Liver (tissue), 9 donors: ENCODE results near the gene MSN. TPM values are rescaled to one million over a fixed set of nuclear protein-coding genes. Genes with fewer than 3 reads are reported as not detected.

Experiments
- DNase-seq: peaks from one replicate; pipeline ENCODE4 v3.0.0-alpha.2; 2017; ENCODE audit warnings: low spot score
- H3K27ac ChIP-seq, 2 donors: one replicate each; pipeline ENCODE4 v1.7.0; 2013; ENCODE audit warnings: inconsistent platforms in 2 of 2, low read length in 2 of 2, control low read depth in 1 of 2, low read depth in 1 of 2, mild to moderate bottlenecking in 1 of 2
- H3K27me3 ChIP-seq, 4 donors: one replicate each; pipeline versions ENCODE4 v1.6.1 to v1.7.0; 2013; ENCODE audit warnings: low read length in 3 of 4, inconsistent platforms in 1 of 4, mild to moderate bottlenecking in 1 of 4, moderate library complexity in 1 of 4; ENCODE audit not compliant: control insufficient read depth in 4 of 4, insufficient read depth in 4 of 4
- H3K36me3 ChIP-seq, 4 donors: one replicate each; pipeline versions ENCODE4 v1.6.1 to v1.7.0; 2013; ENCODE audit warnings: low read length in 3 of 4, mild to moderate bottlenecking in 3 of 4, low read depth in 1 of 4, moderate library complexity in 1 of 4; ENCODE audit not compliant: control insufficient read depth in 4 of 4, insufficient read depth in 3 of 4
- H3K4me1 ChIP-seq, 4 donors: one replicate each; pipeline versions ENCODE4 v1.6.1 to v1.7.0; 2013; ENCODE audit warnings: low read length in 3 of 4, mild to moderate bottlenecking in 3 of 4, moderate library complexity in 1 of 4; ENCODE audit not compliant: control insufficient read depth in 4 of 4, insufficient read depth in 4 of 4
- H3K4me3 ChIP-seq, 3 donors: one replicate each; pipeline versions ENCODE4 v1.6.1 to v1.7.0; 2013; ENCODE audit warnings: low read length in 3 of 3, control low read depth in 1 of 3, low read depth in 1 of 3, mild to moderate bottlenecking in 1 of 3
- H3K9ac ChIP-seq, 2 donors: one replicate each; pipeline ENCODE4 v1.7.0; 2013; ENCODE audit warnings: low read length in 2 of 2, mild to moderate bottlenecking in 2 of 2, moderate library complexity in 2 of 2, control low read depth in 1 of 2, low read depth in 1 of 2
- H3K9me3 ChIP-seq, 4 donors: one replicate each; pipeline versions ENCODE4 v1.6.1 to v1.7.0; 2013; ENCODE audit warnings: low read length in 3 of 4; ENCODE audit not compliant: control insufficient read depth in 4 of 4
- ATF3 ChIP-seq: IDR thresholded peaks from 2 replicates; pipeline ENCODE4 v1.6.1; 2016; ENCODE audit warnings: antibody characterized with exemption
- EGR1 ChIP-seq, 2 donors: IDR thresholded peaks; 2 replicates each; pipeline ENCODE4 v1.6.1; 2016 to 2018; ENCODE audit warnings: antibody characterized with exemption in 2 of 2, low read depth in 2 of 2
- FOXA2 ChIP-seq: IDR thresholded peaks from 2 replicates; pipeline ENCODE4 v1.6.1; 2016; ENCODE audit warnings: antibody characterized with exemption
- GABPA ChIP-seq, 2 donors: IDR thresholded peaks in 1 of 2; conservative IDR thresholded peaks in 1 of 2; 2 replicates each; pipeline ENCODE4 v1.6.1; 2016; ENCODE audit warnings: antibody characterized with exemption in 2 of 2, mild to moderate bottlenecking in 1 of 2, moderate library complexity in 1 of 2
- HNF4A ChIP-seq, 2 donors: conservative IDR thresholded peaks; 2 replicates each; pipeline ENCODE4 v1.6.1; 2016; ENCODE audit warnings: antibody characterized with exemption in 2 of 2, mild to moderate bottlenecking in 2 of 2
- HNF4G ChIP-seq: IDR thresholded peaks from 2 replicates; pipeline ENCODE4 v1.6.1; 2016; ENCODE audit warnings: antibody characterized with exemption
- JUND ChIP-seq, 2 donors: IDR thresholded peaks; 2 replicates each; pipeline ENCODE4 v1.6.1; 2016; ENCODE audit warnings: antibody characterized with exemption in 2 of 2
- MAX ChIP-seq: IDR thresholded peaks from 2 replicates; pipeline ENCODE4 v1.6.1; 2016; ENCODE audit warnings: antibody characterized with exemption
- NR2F2 ChIP-seq: IDR thresholded peaks from 2 replicates; pipeline ENCODE4 v1.6.1; 2016; ENCODE audit warnings: antibody characterized with exemption
- REST ChIP-seq: IDR thresholded peaks from 2 replicates; pipeline ENCODE4 v1.6.1; 2016; ENCODE audit warnings: antibody characterized with exemption, mild to moderate bottlenecking
- TAF1 ChIP-seq: conservative IDR thresholded peaks from 2 replicates; pipeline ENCODE4 v1.6.1; 2016; ENCODE audit warnings: antibody characterized with exemption, mild to moderate bottlenecking
- YY1 ChIP-seq: IDR thresholded peaks from 2 replicates; pipeline ENCODE4 v1.6.1; 2016; ENCODE audit warnings: antibody characterized with exemption, mild to moderate bottlenecking
- WGBS: extraction: QIAGEN DNeasy Blood & Tissue Kit; methylation state at CpG from one replicate; pipeline ENCODE4 v1.1.7; 2013; 5-methylcytosine and 5-hydroxymethylcytosine counted together
- polyA plus RNA-seq, 2 donors: library from polyadenylated mRNA; stranded (reverse) in 1 of 2; unstranded in 1 of 2; fragments of 200-250 nt in 1 of 2; fragments of >200 nt in 1 of 2; fragmentation: Nextera tagmentation in 1 of 2; extraction: Ambion mirVana in 1 of 2; gene quantifications; one replicate each; pipeline versions ENCODE4 v1.2.1 to v1.2.3, GENCODE V29; 2013 to 2015
- total RNA-seq, 2 donors: library from RNA; depleted of rRNA; stranded (reverse); fragments of >200 nt; gene quantifications; one replicate each; pipeline ENCODE4 v1.2.3, GENCODE V29; 2014
- TF ChIP-seq, protein P1 (sequence below): fragments of 150-350 bp; IDR thresholded peaks from 2 replicates; pipeline ENCODE4 v1.5.1; 2017; ENCODE audit warnings: improper control_type of control experiment, low read depth, low read length; ENCODE audit not compliant: missing input control
- donor health status: healthy.
- donor health status: healthy.
- donor health status: healthy.
- donor health status: healthy.
- donor health status: healthy.

MSN gene
- total and polyA plus RNA-seq, 4 donors = 24.3 to 70.0 (median 40.6) TPM

DNA sequence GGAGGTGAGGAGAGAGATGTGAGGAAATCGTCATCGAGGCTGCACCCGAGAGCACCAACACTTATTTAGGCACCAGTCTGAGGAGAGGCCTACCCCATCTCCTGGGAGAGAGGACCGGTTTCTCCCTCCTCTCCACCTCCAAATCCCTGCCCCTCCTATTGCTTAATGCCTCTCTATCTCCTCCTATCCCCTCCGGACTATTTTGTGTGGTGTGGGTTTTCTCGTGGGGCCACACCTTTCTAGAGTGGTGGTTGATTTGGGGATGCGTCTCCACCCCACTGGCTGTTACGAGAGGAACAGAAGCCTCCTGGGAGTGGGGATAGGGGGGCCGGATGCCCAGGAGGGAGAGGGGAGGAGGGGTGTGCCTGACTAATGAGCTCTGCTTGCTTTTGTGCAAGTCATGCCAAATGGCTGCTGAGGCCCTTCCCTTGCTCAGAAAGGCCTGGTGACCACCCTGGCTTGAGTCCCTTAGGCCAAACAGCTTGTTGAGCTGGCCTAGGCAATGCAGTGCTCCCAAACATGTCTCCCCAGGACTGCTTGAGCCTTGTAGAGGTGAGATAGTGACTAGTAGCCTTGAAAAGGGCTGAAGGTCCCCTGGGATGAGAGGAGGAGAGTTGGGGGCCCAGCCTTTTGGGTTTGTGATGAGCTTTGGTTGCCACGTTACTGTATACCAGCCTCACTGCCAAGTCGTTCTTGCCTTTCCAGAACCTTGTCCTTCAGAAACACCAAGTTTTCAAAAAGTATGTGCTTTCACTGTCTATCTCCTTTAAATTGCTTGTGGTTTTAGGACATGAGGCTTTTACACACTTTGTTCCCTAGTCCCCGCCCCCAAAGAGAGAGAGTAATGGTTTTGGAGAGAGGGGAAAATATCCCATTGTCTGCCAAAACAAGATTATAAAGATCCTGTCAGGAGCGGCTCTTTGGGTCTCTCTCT is 1.2 kb downstream of the MSN start:
- Histone ChIP-seq H3K4me3 (peak overlapping the region; percentile 74 to 86 (median 77)), H3K4me1 (peaks cover 0 to 13% (median 5%) of the 10 kb centered on the region in 4 donors), H3K9ac (peak overlapping the region; percentile 52 to 88), H3K27ac (peak overlapping the region; percentile 76 to 85), H3K27me3 (no peaks in the 10 kb centered on the region), H3K9me3 (no peaks in the 10 kb centered on the region), H3K36me3 (no peaks in the 10 kb centered on the region)
- WGBS = 36% methylated on average over 13 of the region's 13 CpGs
- TF ChIP-seq YY1 (no peak), HNF4G (no peak), TAF1 (no peak), ATF3 (no peak), FOXA2 (no peak), MAX (no peak), HNF4A (conservative IDR thresholded peaks at IDR 0.05) (no peak)
- TF ChIP-seq, protein P1, sequence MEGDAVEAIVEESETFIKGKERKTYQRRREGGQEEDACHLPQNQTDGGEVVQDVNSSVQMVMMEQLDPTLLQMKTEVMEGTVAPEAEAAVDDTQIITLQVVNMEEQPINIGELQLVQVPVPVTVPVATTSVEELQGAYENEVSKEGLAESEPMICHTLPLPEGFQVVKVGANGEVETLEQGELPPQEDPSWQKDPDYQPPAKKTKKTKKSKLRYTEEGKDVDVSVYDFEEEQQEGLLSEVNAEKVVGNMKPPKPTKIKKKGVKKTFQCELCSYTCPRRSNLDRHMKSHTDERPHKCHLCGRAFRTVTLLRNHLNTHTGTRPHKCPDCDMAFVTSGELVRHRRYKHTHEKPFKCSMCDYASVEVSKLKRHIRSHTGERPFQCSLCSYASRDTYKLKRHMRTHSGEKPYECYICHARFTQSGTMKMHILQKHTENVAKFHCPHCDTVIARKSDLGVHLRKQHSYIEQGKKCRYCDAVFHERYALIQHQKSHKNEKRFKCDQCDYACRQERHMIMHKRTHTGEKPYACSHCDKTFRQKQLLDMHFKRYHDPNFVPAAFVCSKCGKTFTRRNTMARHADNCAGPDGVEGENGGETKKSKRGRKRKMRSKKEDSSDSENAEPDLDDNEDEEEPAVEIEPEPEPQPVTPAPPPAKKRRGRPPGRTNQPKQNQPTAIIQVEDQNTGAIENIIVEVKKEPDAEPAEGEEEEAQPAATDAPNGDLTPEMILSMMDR = no peak
- no peak for DNase-seq

DNA sequence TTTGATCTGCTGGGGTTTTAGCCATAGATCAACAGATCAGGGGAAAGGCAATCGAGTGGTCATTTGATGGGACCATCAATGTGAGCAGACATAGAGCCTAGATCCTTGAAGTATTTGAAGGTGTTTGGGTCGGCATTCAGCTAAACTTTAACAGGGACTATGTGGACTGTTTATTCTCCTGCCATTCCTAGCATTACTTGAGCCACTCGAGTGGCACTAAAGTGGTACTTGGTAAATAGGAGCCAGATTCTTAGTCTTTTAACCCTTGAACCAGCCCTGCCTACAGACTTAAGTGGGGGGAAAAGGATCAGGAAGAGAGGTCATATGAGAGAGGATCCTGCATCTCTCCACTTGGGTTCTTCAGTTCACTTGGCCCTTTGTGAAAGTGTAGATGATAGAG is 3.8 kb downstream of the MSN start:
- Histone ChIP-seq H3K27me3 (no peaks in the 10 kb centered on the region), H3K9me3 (no peaks in the 10 kb centered on the region), H3K9ac (no peak overlapping the region), H3K27ac (peak overlapping the region; percentile 8 to 49), H3K36me3 (no peaks in the 10 kb centered on the region), H3K4me1 (peaks cover 0 to 21% (median 12%) of the 10 kb centered on the region in 4 donors), H3K4me3 (no peak overlapping the region)
- no peak for DNase-seq
- TF ChIP-seq NR2F2 (no peak), EGR1 (IDR thresholded peaks at IDR 0.05; ENCODE audit: low read depth in 2 of 2) (no peak), YY1 (no peak), FOXA2 (no peak), TAF1 (no peak), JUND (IDR thresholded peaks at IDR 0.05) (no peak), GABPA (IDR thresholded peaks at IDR 0.05 in 1 of 2, conservative IDR thresholded peaks at IDR 0.05 in 1 of 2) (no peak), HNF4A (conservative IDR thresholded peaks at IDR 0.05) (no peak), ATF3 (no peak), REST (no peak)
- WGBS = 56% methylated on average over 3 of the region's 3 CpGs
